ENCODE measurements around the gene NUP210L. TPM values are rescaled to one million over a fixed set of nuclear protein-coding genes. Genes with fewer than 3 reads are reported as not detected.

The NUP210L gene
- total and polyA plus RNA-seq, 2 of the 13 experiments (the other 11 are each of a cell fraction or from before 2014, with no cell fraction given) = not detected

DNA sequence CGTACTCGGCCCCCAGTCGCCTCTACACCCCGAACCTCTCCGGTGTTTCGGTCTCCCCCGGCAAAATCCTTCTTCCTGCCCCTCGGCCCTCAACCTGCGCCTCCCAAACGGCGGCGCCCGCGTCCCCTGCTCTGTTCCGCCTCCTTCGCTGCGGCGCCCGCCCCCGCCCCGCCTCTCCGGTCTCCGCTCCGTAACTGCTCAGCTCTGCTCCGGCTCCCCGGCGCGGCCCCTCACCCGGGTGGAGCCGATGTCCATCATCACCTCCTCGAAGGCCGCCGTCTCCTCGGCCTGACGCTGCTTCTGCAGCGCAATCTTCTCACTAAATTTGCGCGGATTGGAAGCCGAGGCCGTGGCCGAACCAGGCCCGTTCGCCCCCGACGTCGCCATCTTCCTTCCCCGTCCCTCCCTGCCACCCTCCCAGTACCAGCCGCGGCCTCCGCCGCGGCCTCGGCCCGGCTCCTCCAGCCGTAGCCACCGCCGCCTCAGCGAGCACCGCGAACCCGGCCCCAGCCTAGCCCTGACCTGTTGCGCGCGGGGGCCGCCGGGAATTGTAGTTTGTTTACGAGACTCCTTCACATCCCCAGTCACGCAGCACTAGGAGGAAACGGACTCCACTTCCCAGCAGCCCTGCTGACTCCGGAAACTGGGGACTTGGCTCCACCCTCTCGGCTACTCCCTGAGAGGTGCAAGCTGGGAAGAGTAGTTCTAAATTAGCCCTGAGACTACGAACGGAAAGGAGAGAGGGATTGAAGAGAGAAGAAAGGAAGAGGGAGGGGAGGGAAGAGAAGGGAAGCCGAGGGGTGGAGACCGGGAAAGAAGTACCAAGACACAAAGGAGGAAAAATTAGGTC is 196.5 kb downstream of the NUP210L start, which contains the start of gene CRTC2 (continued):
- TF ChIP-seq ARNTL (CRISPR knock-in tag; IDR thresholded peaks at IDR 0.05) (peak; percentile 63; the same call in 1 of the 2 replicates), PHF8 (CRISPR knock-in tag; IDR thresholded peaks at IDR 0.05) (peak; percentile 84), ZNF790 (CRISPR knock-in tag; IDR thresholded peaks at IDR 0.05; ENCODE audit: borderline replicate concordance) (peak; percentile 69; the same call in 1 of the 2 replicates), ZNF547 (CRISPR knock-in tag; IDR thresholded peaks at IDR 0.05) (peak; percentile 70; the same call in 1 of the 2 replicates), TCF12 (IDR thresholded peaks at IDR 0.05) (no peak), TCF12 (CRISPR knock-in tag; IDR thresholded peaks at IDR 0.05) (no peak), KLF11 (CRISPR knock-in tag; IDR thresholded peaks at IDR 0.05) (no peak), RAD21 (CRISPR knock-in tag; IDR thresholded peaks at IDR 0.05) (0 out of 2 replicates have a peak, but pooled peaks have one; percentile 27), NONO (IDR thresholded peaks at IDR 0.05) (no peak), NONO (CRISPR knock-in tag; conservative IDR thresholded peaks at IDR 0.05) (peak; percentile 67; the same call in 1 of the 2 replicates), ZNF143 (CRISPR knock-in tag; IDR thresholded peaks at IDR 0.05) (peak; percentile 97), SOX6 (IDR thresholded peaks at IDR 0.05) (no peak), SOX6 (CRISPR knock-in tag; IDR thresholded peaks at IDR 0.05) (peak; percentile 56), ZNF616 (CRISPR knock-in tag; IDR thresholded peaks at IDR 0.05; ENCODE audit: low read depth) (0 out of 2 replicates have a peak, but pooled peaks have one; percentile 32), REPIN1 (CRISPR knock-in tag; IDR thresholded peaks at IDR 0.05; ENCODE audit: borderline replicate concordance, low read depth) (peak; percentile 40; the same call in 1 of the 2 replicates), FOXA3 (CRISPR knock-in tag; IDR thresholded peaks at IDR 0.05) (peak; percentile 56), ZNF883 (CRISPR knock-in tag; IDR thresholded peaks at IDR 0.05; ENCODE audit: not compliant biosample characterization) (no peak), ESRRA (CRISPR knock-in tag; IDR thresholded peaks at IDR 0.05; ENCODE audit: low read depth) (no peak), DR1 (CRISPR knock-in tag; IDR thresholded peaks at IDR 0.05) (peak; percentile 54; the same call in 1 of the 2 replicates), TBP (CRISPR knock-in tag; IDR thresholded peaks at IDR 0.05) (peak; percentile 60; the same call in 1 of the 2 replicates), CREB1 (IDR thresholded peaks at IDR 0.05) (peak; percentile 68; the same call in 1 of the 2 replicates), CREB1 (CRISPR knock-in tag; IDR thresholded peaks at IDR 0.05) (peak; percentile 88)
- TF ChIP-seq, protein P1, sequence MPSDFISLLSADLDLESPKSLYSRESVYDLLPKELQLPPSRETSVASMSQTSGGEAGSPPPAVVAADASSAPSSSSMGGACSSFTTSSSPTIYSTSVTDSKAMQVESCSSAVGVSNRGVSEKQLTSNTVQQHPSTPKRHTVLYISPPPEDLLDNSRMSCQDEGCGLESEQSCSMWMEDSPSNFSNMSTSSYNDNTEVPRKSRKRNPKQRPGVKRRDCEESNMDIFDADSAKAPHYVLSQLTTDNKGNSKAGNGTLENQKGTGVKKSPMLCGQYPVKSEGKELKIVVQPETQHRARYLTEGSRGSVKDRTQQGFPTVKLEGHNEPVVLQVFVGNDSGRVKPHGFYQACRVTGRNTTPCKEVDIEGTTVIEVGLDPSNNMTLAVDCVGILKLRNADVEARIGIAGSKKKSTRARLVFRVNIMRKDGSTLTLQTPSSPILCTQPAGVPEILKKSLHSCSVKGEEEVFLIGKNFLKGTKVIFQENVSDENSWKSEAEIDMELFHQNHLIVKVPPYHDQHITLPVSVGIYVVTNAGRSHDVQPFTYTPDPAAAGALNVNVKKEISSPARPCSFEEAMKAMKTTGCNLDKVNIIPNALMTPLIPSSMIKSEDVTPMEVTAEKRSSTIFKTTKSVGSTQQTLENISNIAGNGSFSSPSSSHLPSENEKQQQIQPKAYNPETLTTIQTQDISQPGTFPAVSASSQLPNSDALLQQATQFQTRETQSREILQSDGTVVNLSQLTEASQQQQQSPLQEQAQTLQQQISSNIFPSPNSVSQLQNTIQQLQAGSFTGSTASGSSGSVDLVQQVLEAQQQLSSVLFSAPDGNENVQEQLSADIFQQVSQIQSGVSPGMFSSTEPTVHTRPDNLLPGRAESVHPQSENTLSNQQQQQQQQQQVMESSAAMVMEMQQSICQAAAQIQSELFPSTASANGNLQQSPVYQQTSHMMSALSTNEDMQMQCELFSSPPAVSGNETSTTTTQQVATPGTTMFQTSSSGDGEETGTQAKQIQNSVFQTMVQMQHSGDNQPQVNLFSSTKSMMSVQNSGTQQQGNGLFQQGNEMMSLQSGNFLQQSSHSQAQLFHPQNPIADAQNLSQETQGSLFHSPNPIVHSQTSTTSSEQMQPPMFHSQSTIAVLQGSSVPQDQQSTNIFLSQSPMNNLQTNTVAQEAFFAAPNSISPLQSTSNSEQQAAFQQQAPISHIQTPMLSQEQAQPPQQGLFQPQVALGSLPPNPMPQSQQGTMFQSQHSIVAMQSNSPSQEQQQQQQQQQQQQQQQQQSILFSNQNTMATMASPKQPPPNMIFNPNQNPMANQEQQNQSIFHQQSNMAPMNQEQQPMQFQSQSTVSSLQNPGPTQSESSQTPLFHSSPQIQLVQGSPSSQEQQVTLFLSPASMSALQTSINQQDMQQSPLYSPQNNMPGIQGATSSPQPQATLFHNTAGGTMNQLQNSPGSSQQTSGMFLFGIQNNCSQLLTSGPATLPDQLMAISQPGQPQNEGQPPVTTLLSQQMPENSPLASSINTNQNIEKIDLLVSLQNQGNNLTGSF (CRISPR knock-in tag; IDR thresholded peaks at IDR 0.05) = peak; percentile 44; the same call in 1 of the 2 replicates
- TF ChIP-seq, protein P2, sequence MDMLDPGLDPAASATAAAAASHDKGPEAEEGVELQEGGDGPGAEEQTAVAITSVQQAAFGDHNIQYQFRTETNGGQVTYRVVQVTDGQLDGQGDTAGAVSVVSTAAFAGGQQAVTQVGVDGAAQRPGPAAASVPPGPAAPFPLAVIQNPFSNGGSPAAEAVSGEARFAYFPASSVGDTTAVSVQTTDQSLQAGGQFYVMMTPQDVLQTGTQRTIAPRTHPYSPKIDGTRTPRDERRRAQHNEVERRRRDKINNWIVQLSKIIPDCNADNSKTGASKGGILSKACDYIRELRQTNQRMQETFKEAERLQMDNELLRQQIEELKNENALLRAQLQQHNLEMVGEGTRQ (IDR thresholded peaks at IDR 0.05; ENCODE audit: low read depth, low read length) = no peak
- TF ChIP-seq, protein P2 (CRISPR knock-in tag; IDR thresholded peaks at IDR 0.05; ENCODE audit: borderline replicate concordance) = no peak

Measured in HepG2 (cell line).